Measurements from ENCODE around the gene SETMAR.
A peak's percentile ranks its signal among the peaks of the same experiment; 100 is the strongest.
"Not testable (repeated sequence)": the region's sequence is repeated elsewhere in the genome, so short reads cannot be mapped to it uniquely, and the experiment has no call there.

The SETMAR gene

GRCh38 chr3:4313606-4314293, 10.6 kb downstream of the SETMAR start:
- DNase-seq (ENCODE audit: low read depth in 1 of 2, low spot score in 1 of 2) = no peak

- DNase-seq (ENCODE audit: low read depth in 1 of 2, low spot score in 1 of 2) = no peak
Observed at GRCh38 chr3:4314688-4315087, 11.5 kb downstream of the SETMAR start.

GRCh38 chr3:4320096-4320911, 17.1 kb downstream of the SETMAR start:
- DNase-seq (ENCODE audit: low read depth in 1 of 2, low spot score in 1 of 2) = no peak

- no peak for DNase-seq (ENCODE audit: low read depth in 1 of 2, low spot score in 1 of 2)
Observed at GRCh38 chr3:4321732-4322131, 18.6 kb downstream of the SETMAR start.

- DNase-seq (ENCODE audit: low read depth in 1 of 2, low spot score in 1 of 2) = no peak
Observed at GRCh38 chr3:4322635-4323034, 19.5 kb downstream of the SETMAR start.

GRCh38 chr3:4323246-4324027, 20.3 kb downstream of the SETMAR start:
- DNase-seq (ENCODE audit: low read depth in 1 of 2, low spot score in 1 of 2) = no peak

- DNase-seq (ENCODE audit: low read depth in 1 of 2, low spot score in 1 of 2) = no peak
Observed at GRCh38 chr3:4326868-4327267, 23.7 kb downstream of the SETMAR start.

GRCh38 chr3:4329806-4330205, 26.6 kb downstream of the SETMAR start:
- DNase-seq (ENCODE audit: low read depth in 1 of 2, low spot score in 1 of 2) = not testable (repeated sequence)

GRCh38 chr3:4332111-4332510, 28.9 kb downstream of the SETMAR start:
- DNase-seq (ENCODE audit: low read depth in 1 of 2, low spot score in 1 of 2) = no peak

- DNase-seq (ENCODE audit: low read depth in 1 of 2, low spot score in 1 of 2) = no peak
Observed at GRCh38 chr3:4332574-4332973, 29.4 kb downstream of the SETMAR start.

- DNase-seq (ENCODE audit: low read depth in 1 of 2, low spot score in 1 of 2) = no peak
Observed at GRCh38 chr3:4332991-4333390, 29.8 kb downstream of the SETMAR start.

GRCh38 chr3:4334548-4334947, 31.4 kb downstream of the SETMAR start:
- no peak for DNase-seq (ENCODE audit: low read depth in 1 of 2, low spot score in 1 of 2)

GRCh38 chr3:4335840-4336562, 32.8 kb downstream of the SETMAR start:
- no peak for DNase-seq (ENCODE audit: low read depth in 1 of 2, low spot score in 1 of 2)

GRCh38 chr3:4336850-4337546, 33.8 kb downstream of the SETMAR start:
- no peak for DNase-seq (ENCODE audit: low read depth in 1 of 2, low spot score in 1 of 2)

- no peak for DNase-seq (ENCODE audit: low read depth in 1 of 2, low spot score in 1 of 2)
Observed at GRCh38 chr3:4338751-4339150, 35.6 kb downstream of the SETMAR start.

GRCh38 chr3:4340077-4340410, 36.9 kb downstream of the SETMAR start:
- DNase-seq (ENCODE audit: low read depth in 1 of 2, low spot score in 1 of 2) = no peak

- DNase-seq (ENCODE audit: low read depth in 1 of 2, low spot score in 1 of 2) = no peak
Observed at GRCh38 chr3:4340411-4341335, 37.5 kb downstream of the SETMAR start.

GRCh38 chr3:4341336-4341675, 38.1 kb downstream of the SETMAR start:
- no peak for DNase-seq (ENCODE audit: low read depth in 1 of 2, low spot score in 1 of 2)

GRCh38 chr3:4343258-4343657, 40.1 kb downstream of the SETMAR start:
- no peak for DNase-seq (ENCODE audit: low read depth in 1 of 2, low spot score in 1 of 2)

GRCh38 chr3:4350789-4351163, 47.6 kb downstream of the SETMAR start:
- peak in 1 of 2 donors; percentile 5 for DNase-seq (ENCODE audit: low read depth in 1 of 2, low spot score in 1 of 2)
